Activated naive CD4-positive, alpha-beta T cell treated with anti-CD3 and anti-CD28 coated beads, Interleukin-2, amount 50 U/mL, for 72 hours (primary cell): ENCODE data around the gene MMP10. TPM values are rescaled to one million over a fixed set of nuclear protein-coding genes. Genes with fewer than 3 reads are reported as not detected.

ENCODE experiments used
- ATAC-seq, 2 donors: fragments of 150-1000 bp; cut with Tn5 transposase; 2 replicates each; pipeline ENCODE4 v1.10.0; 2021; ENCODE audit warnings: mild to moderate bottlenecking in 2 of 2, moderate library complexity in 2 of 2
- DNase-seq, 2 donors: peaks; one replicate each; pipeline ENCODE4 v3.0.0; 2021 to 2022; ENCODE audit warnings: low spot score in 2 of 2
- H3K27ac Mint-ChIP-seq, 2 donors: one replicate each; pipeline ENCODE4 v1.8.0; 2022; ENCODE audit warnings: mild to moderate bottlenecking in 2 of 2, mixed read lengths in 2 of 2
- H3K36me3 Mint-ChIP-seq, 2 donors: one replicate each; pipeline ENCODE4 v1.8.0; 2022; ENCODE audit warnings: mixed read lengths in 2 of 2
- H3K9me3 Mint-ChIP-seq, 2 donors: one replicate each; pipeline ENCODE4 v1.8.0; 2022; ENCODE audit warnings: mixed read lengths in 2 of 2
- total RNA-seq, 2 donors: library from RNA; stranded (reverse); gene quantifications; one replicate each; pipeline ENCODE4 v1.2.3, GENCODE V29; 2022

Gene MMP10
- total RNA-seq = not detected

GRCh38 chr11:102780491-102780918 is at the start of gene MMP10:
Gene MMP10 (minus strand): TSS chr11:102780628. CDS start chr11:102780591, 37 bp downstream.
- H3K27ac Mint-ChIP-seq = no peak within 1 kb of the TSS
- H3K36me3 Mint-ChIP-seq = no peaks in the 10 kb centered on the region
- DNase-seq (no peak), ATAC-seq (peak in 1 of 2 donors; percentile 56)
- no peaks in the 10 kb centered on the region for H3K9me3 Mint-ChIP-seq

DNA sequence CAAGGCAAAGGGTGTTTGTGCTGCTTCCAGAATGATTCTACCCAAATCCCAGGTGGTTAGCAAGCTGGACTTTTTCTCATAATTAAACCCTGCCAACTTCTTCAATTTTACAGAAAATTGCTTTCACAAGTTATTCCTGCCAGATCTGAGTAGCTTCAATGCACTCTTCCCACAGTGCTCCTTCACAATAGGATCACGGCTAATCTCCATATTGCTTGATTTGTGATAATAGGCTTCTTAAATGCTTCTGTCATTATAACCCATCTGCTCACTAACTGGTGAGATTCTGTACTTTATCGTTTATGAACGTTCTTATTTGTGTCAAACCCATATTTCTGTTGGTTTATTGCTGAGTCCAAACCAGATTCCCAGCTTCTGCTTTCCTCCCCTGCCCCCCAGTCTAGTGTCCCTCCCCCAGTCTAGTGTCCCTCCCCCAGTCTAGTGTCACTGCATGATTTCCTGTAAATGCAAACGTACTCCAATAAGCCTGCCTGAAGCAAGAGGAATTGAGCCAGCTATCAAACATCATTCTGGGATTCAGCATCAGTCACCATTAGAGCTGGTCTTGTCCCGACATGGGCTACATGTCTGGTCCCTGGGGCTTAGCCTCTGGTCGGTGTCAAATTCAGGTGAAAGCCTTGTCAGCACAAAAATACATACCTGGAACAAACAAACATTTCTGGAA is 49.0 kb upstream of the MMP10 start:
- Mint-ChIP-seq H3K36me3 (no peaks in the 10 kb centered on the region), H3K27ac (no peak overlapping the region), H3K9me3 (no peaks in the 10 kb centered on the region)
- DNase-seq (no peak), ATAC-seq (no peak)

- ATAC-seq (no peak), DNase-seq (no peak)
- Mint-ChIP-seq H3K9me3 (no peaks in the 10 kb centered on the region), H3K36me3 (no peaks in the 10 kb centered on the region), H3K27ac (no peak overlapping the region)
These were observed 44.1 kb upstream of the MMP10 start for GRCh38 chr11:102824556-102824955.

DNA sequence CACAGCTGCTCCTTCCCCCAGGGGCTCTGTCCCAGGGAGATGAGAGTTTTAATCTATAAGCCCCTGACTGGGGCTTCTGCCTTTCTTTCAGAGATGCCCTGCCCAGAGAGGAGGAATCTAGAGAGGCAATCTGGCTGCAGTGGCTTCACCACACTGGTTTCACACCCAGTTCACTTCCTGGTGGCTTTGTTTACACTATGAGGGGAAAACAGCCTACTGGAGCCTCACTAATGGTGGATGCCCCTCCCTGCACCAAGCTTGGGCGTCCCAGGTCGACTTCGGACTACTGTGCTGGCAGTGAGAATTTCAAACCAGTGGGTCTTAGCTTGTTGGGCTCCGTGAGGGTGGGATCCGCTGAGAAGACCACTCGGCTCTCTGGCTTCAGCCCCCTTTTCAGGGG is 39.1 kb upstream of the MMP10 start:
- Mint-ChIP-seq H3K9me3 (peaks cover 13 to 16% of the 10 kb centered on the region in 2 donors), H3K36me3 (peaks cover 0 to 5% of the 10 kb centered on the region in 2 donors), H3K27ac (no peak overlapping the region)
- DNase-seq = no peak
- ATAC-seq = no peak

DNA sequence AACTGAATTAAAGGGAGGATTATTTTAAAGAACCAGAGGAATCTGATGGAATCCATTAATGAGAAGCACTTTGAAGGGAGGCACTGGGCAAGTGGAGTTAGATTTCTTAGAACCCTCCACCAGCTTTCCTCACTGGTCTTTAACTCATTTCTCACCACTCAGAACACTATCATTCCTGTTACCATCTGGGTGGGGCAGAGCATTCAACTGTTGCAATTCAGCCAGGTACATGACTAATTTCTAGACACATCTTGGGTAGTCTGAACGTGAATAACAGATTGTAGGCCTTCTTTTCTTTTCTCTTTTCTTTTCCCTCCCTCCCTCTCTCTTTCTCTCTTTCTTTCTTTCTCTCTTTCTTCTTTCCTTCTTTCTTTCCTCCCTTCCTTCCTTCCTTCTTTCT is 33.1 kb upstream of the MMP10 start:
- DNase-seq = no peak

GRCh38 chr11:102812188-102812587 is 31.8 kb upstream of the MMP10 start:
- peaks cover 6 to 11% of the 10 kb centered on the region in 2 donors for H3K9me3 Mint-ChIP-seq
- H3K36me3 Mint-ChIP-seq = peaks cover 0 to 5% of the 10 kb centered on the region in 2 donors
- DNase-seq (no peak), ATAC-seq (no peak)
- H3K27ac Mint-ChIP-seq = no peak overlapping the region

More for the DNA sequence above, 33.1 kb upstream of the MMP10 start:
- H3K9me3 Mint-ChIP-seq = peaks cover 11 to 14% of the 10 kb centered on the region in 2 donors
- peaks cover 0 to 5% of the 10 kb centered on the region in 2 donors for H3K36me3 Mint-ChIP-seq
- no peak overlapping the region for H3K27ac Mint-ChIP-seq
- no peak for ATAC-seq

- Mint-ChIP-seq H3K36me3 (no peaks in the 10 kb centered on the region), H3K27ac (no peak overlapping the region), H3K9me3 (peaks cover 0 to 5% of the 10 kb centered on the region in 2 donors)
- DNase-seq = no peak
- no peak for ATAC-seq
These were observed 30.7 kb upstream of the MMP10 start for GRCh38 chr11:102810950-102811660.

GRCh38 chr11:102809971-102810370 is 29.5 kb upstream of the MMP10 start:
- Mint-ChIP-seq H3K27ac (no peak overlapping the region), H3K9me3 (no peaks in the 10 kb centered on the region), H3K36me3 (no peaks in the 10 kb centered on the region)
- no peak for ATAC-seq
- no peak for DNase-seq

- ATAC-seq = peak in 1 of 2 donors; percentile 24
- H3K27ac Mint-ChIP-seq = no peak overlapping the region
These were observed 27.5 kb upstream of the MMP10 start for GRCh38 chr11:102807921-102808320.

DNA sequence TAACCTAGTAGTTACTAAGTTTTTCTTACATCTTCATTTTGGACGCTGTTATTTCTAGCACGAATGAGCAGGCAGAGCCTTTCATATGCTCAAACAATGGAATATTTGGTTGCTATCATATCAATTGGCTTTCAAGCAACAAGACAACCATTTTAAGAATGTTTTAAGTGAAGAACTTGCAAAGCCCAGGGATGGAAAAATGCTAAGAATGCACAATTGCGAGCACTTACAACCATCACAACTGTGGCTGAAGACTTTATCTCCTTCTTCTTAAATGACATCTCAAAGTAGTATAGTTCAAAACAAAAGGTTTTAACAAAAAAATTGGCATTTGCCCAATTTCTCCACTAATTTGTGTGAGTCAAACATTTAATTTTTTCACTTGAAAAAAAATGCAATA is 25.9 kb upstream of the MMP10 start:
- ATAC-seq (no peak), DNase-seq (no peak)
- Mint-ChIP-seq H3K9me3 (no peaks in the 10 kb centered on the region), H3K36me3 (no peaks in the 10 kb centered on the region), H3K27ac (no peak overlapping the region)

More at GRCh38 chr11:102807921-102808320, 27.5 kb upstream of the MMP10 start:
- no peaks in the 10 kb centered on the region for H3K9me3 Mint-ChIP-seq
- no peak for DNase-seq
- no peaks in the 10 kb centered on the region for H3K36me3 Mint-ChIP-seq

- Mint-ChIP-seq H3K36me3 (no peaks in the 10 kb centered on the region), H3K27ac (no peak overlapping the region), H3K9me3 (no peaks in the 10 kb centered on the region)
- ATAC-seq (no peak), DNase-seq (no peak)
These were observed 21.9 kb upstream of the MMP10 start for GRCh38 chr11:102802341-102802740.

DNA sequence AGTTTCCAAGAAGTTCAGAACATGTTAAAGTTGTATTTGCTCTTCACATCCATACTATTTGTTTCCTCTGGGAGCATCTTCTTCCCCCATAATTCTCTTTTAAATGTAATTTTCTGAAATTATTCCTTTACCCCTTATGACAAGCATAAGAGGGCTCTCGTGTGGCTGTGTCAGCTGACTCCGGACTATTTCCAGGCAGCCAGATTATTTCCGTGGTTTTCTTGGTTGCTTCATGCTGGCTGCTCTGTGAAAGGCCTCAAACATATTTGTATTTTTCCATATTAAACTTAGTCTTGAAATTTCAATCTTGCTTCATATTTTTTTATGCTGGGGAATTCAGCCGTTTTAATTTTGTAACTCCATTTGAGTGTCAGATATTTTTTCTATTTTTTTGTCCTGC is 20.3 kb upstream of the MMP10 start:
- no peaks in the 10 kb centered on the region for H3K36me3 Mint-ChIP-seq
- DNase-seq = no peak
- no peaks in the 10 kb centered on the region for H3K9me3 Mint-ChIP-seq
- no peak for ATAC-seq
- H3K27ac Mint-ChIP-seq = no peak overlapping the region

DNA sequence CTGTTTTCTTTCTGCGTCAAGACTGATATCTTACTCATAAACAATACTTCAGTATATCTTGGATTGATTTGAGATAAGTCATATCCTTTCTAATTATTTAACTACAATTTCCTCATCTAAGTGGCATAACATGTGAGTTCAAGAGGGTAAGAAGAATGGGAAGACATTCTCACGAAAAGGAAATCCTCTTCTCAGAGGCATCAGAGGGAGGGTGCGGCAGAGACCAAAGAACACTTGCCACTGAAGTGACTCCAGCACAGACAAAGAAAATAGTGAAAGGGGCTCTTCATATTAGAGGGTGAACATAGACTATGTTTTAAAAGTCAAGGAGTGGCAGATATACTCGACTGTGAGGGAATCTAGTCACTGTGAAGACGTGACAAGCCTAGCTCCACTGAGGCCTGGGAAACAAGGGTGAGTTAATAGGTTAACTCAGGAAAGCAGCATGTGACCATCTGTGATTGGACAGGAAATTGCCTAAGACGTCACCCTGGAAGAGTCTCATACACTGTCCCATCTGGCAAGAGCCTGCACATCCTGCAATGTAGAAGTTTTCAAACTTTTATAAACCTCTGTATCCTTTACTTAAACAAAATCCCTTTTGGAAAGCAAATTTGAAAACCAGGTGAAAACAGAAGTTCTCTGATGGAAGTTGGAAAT is 19.4 kb upstream of the MMP10 start:
- ATAC-seq (no peak), DNase-seq (no peak)
- H3K9me3 Mint-ChIP-seq = no peaks in the 10 kb centered on the region
- no peak overlapping the region for H3K27ac Mint-ChIP-seq
- no peaks in the 10 kb centered on the region for H3K36me3 Mint-ChIP-seq

DNA sequence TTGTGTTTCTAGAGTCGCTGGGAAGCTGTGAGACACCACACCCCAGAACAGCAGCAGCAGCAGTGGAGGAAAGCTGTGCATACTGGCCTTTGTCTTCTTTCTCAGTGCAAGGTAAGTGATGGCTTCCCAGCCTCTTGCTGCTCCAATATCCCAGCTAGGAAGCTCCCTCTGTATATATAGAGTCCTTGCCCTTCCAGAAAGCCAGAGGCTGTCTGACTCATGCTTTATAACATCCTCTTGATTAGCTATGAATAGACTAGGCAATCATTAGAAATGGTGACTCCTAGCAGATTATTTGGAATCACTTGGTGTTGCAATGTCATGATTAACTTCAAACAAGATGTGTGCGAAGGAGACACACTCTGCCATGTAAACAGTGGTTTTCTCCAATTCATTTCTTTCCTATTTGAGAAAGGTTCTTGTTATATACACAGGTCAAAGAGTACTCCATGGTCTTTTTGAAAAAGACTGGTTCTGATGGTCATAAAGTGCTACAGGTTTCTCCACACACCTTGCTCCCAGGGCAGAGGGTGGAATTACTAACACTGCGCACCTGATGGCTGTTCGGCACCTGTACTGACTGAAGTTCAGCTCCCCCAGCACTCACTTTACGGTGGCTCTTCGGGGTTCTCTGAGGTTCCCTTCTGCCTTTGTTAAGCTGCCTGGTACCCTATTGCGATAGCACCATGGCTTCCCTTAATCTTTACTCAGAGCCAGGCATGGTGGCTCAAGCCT is 17.8 kb upstream of the MMP10 start, which contains the start of gene MMP1:
Gene MMP1 (minus strand): TSS at position 149 of the 735 bp plus-strand sequence. CDS start 68 bp downstream, at position 81.
- Mint-ChIP-seq H3K27ac (no peak within 1 kb of the TSS), H3K36me3 (no peaks in the 10 kb centered on the region), H3K9me3 (no peaks in the 10 kb centered on the region)
- ATAC-seq = no peak
- no peak for DNase-seq

DNA sequence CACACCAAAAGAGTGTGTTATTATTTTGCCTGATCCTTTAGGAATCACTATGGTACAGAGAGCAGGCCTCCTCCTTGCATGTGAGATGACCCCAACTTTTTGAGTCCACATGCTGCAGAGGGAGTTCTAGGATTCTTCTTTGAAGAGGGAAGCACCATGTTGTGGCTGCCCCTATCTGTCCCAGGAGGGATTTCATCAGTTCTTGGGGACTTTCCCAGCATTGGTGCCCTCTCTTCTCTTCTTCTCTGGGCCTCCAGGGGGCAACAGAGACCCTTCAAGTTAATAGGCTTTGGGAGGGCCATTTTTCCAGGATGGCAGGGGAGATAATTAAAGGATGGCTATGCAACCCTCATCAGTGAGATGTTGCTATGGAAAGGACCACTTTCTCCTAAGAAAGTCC is 14.0 kb upstream of the MMP10 start:
- Mint-ChIP-seq H3K9me3 (no peaks in the 10 kb centered on the region), H3K27ac (no peak overlapping the region), H3K36me3 (no peaks in the 10 kb centered on the region)
- DNase-seq = no peak
- peak in 1 of 2 donors; percentile 61 for ATAC-seq

GRCh38 chr11:102793677-102794290 is 13.4 kb upstream of the MMP10 start:
- Mint-ChIP-seq H3K27ac (no peak overlapping the region), H3K9me3 (no peaks in the 10 kb centered on the region), H3K36me3 (no peaks in the 10 kb centered on the region)
- DNase-seq (no peak), ATAC-seq (no peak)
